GM23338 (cell line): ENCODE measurements around the gene ENOX2. TPM values are rescaled to one million over a fixed set of nuclear protein-coding genes. Genes with fewer than 3 reads are reported as not detected.

Experiments
- ATAC-seq: fragments of 200-7000 bp; cut with Tn5 transposase; 3 replicates; pipeline ENCODE4 v1.9.1; 2020
- DNase-seq: peaks from one replicate; pipeline ENCODE4 v3.0.0-alpha.2; 2015; ENCODE audit warnings: low spot score
- H2AFZ ChIP-seq: fragments of 200-600 bp; sonication (generic); 2 replicates; pipeline ENCODE4 v1.8.0; 2016; ENCODE audit warnings: antibody characterized with exemption, mild to moderate bottlenecking, moderate library complexity
- H3F3A ChIP-seq: fragments of 200-600 bp; sonication (generic); replicated peaks from 2 replicates; pipeline ENCODE4 v1.8.0; 2017; ENCODE audit warnings: antibody characterized with exemption, mixed run types, low read depth
- H3K27ac ChIP-seq: fragments of 200-600 bp; sonication (generic); 2 replicates; pipeline ENCODE4 v1.6.1; 2016; ENCODE audit warnings: low read depth
- H3K27me3 ChIP-seq: fragments of 200-600 bp; sonication (generic); 2 replicates; pipeline ENCODE4 v1.8.0; 2016; ENCODE audit warnings: mild to moderate bottlenecking, mixed run types, moderate library complexity; ENCODE audit not compliant: insufficient read depth
- H3K36me3 ChIP-seq: fragments of 200-600 bp; sonication (generic); 2 replicates; pipeline ENCODE4 v1.8.0; 2016; ENCODE audit warnings: mild to moderate bottlenecking; ENCODE audit not compliant: insufficient read depth
- H3K4me1 ChIP-seq: fragments of 200-600 bp; sonication (generic); 2 replicates; pipeline ENCODE4 v1.8.0; 2016; ENCODE audit warnings: mild to moderate bottlenecking, moderate library complexity; ENCODE audit not compliant: insufficient read depth
- H3K4me2 ChIP-seq: fragments of 200-600 bp; sonication (generic); 2 replicates; pipeline ENCODE4 v1.7.1; 2017; ENCODE audit warnings: mixed run types
- H3K4me3 ChIP-seq: fragments of 200-600 bp; sonication (generic); 2 replicates; pipeline ENCODE4 v1.6.1; 2016; ENCODE audit warnings: mixed run types
- H3K79me2 ChIP-seq: fragments of 200-600 bp; sonication (generic); replicated peaks from 2 replicates; pipeline ENCODE4 v1.8.0; 2017; ENCODE audit warnings: mild to moderate bottlenecking; ENCODE audit not compliant: insufficient read depth
- H3K9me2 ChIP-seq: fragments of 200-600 bp; sonication (generic); 2 replicates; pipeline ENCODE4 v1.8.0; 2017; ENCODE audit not compliant: insufficient read depth
- H4K20me1 ChIP-seq: fragments of 200-600 bp; sonication (generic); replicated peaks from 2 replicates; pipeline ENCODE4 v1.8.0; 2017; ENCODE audit warnings: mild to moderate bottlenecking; ENCODE audit not compliant: insufficient read depth
- H3K27ac Mint-ChIP-seq: 2 replicates; pipeline ENCODE4 v1.8.0; 2020; ENCODE audit warnings: inconsistent platforms, mild to moderate bottlenecking, moderate library complexity, mixed read lengths
- H3K27me3 Mint-ChIP-seq: 3 replicates; pipeline ENCODE4 v1.8.0; 2022; ENCODE audit warnings: low read depth, mild to moderate bottlenecking, moderate library complexity, mixed read lengths, inconsistent platforms; ENCODE audit not compliant: insufficient read depth, poor library complexity
- H3K36me3 Mint-ChIP-seq: 3 replicates; pipeline ENCODE4 v1.8.0; 2021; ENCODE audit warnings: low read depth, mild to moderate bottlenecking, inconsistent platforms, moderate library complexity, mixed read lengths
- H3K4me1 Mint-ChIP-seq: 3 replicates; pipeline ENCODE4 v1.8.0; 2020; ENCODE audit warnings: mild to moderate bottlenecking, inconsistent platforms, mixed read lengths
- H3K4me3 Mint-ChIP-seq: 3 replicates; pipeline ENCODE4 v1.8.0; 2021; ENCODE audit warnings: moderate library complexity, mild to moderate bottlenecking, inconsistent platforms, mixed read lengths
- H3K9me3 Mint-ChIP-seq: 3 replicates; pipeline ENCODE4 v1.8.0; 2020; ENCODE audit warnings: moderate library complexity, mild to moderate bottlenecking, inconsistent platforms, mixed read lengths
- CTCF ChIP-seq, 2 experiments: fragments of 200-600 bp in 1 of 2; sonication (generic) in 1 of 2; conservative IDR thresholded peaks; 2 replicates each; pipeline versions ENCODE4 v1.5.1 to v1.6.1; 2016 to 2017; ENCODE audit warnings: antibody characterized with exemption in 2 of 2, low read depth in 2 of 2, mild to moderate bottlenecking in 2 of 2, moderate library complexity in 1 of 2
- ETS1 ChIP-seq: IDR thresholded peaks from 2 replicates; pipeline ENCODE4 v1.6.1; 2016; ENCODE audit warnings: antibody characterized with exemption
- EZH2 ChIP-seq: fragments of 200-600 bp; sonication (generic); IDR thresholded peaks from one replicate; pipeline ENCODE4 v1.8.0; 2017; ENCODE audit warnings: antibody characterized with exemption, mild to moderate bottlenecking, low read depth; ENCODE audit not compliant: unreplicated experiment
- EZH2phosphoT487 ChIP-seq: fragments of 200-600 bp; sonication (generic); IDR thresholded peaks from one replicate; pipeline ENCODE4 v1.8.1; 2018; ENCODE audit warnings: antibody characterized with exemption; ENCODE audit not compliant: unreplicated experiment
- JUNB ChIP-seq: IDR thresholded peaks from one replicate; pipeline ENCODE4 v1.6.1; 2016; ENCODE audit warnings: antibody characterized with exemption; ENCODE audit not compliant: unreplicated experiment
- NANOG ChIP-seq: IDR thresholded peaks from 2 replicates; pipeline ENCODE4 v1.6.1; 2016; ENCODE audit warnings: antibody characterized with exemption, borderline replicate concordance
- POLR2AphosphoS5 ChIP-seq: IDR thresholded peaks from 2 replicates; pipeline ENCODE4 v1.6.1; 2016; ENCODE audit warnings: antibody characterized with exemption, low read depth
- REST ChIP-seq: IDR thresholded peaks from one replicate; pipeline ENCODE4 v1.6.1; 2018; ENCODE audit warnings: antibody characterized with exemption; ENCODE audit not compliant: unreplicated experiment
- STAT1 ChIP-seq: IDR thresholded peaks from one replicate; pipeline ENCODE4 v1.6.1; 2016; ENCODE audit warnings: antibody characterized with exemption; ENCODE audit not compliant: unreplicated experiment
- ZNF114 ChIP-seq: fragments of 250-450 bp; sonication (Bioruptor Pico); IDR thresholded peaks from 2 replicates; pipeline ENCODE4 v1.5.0; 2020; ENCODE audit warnings: mild to moderate bottlenecking, moderate library complexity
- ZNF331 ChIP-seq: fragments of 250-450 bp; sonication (Bioruptor Pico); IDR thresholded peaks from 2 replicates; pipeline ENCODE4 v1.5.0; 2020; ENCODE audit warnings: low read depth, mild to moderate bottlenecking, moderate library complexity
- polyA plus RNA-seq: library from polyadenylated mRNA; unstranded; fragments of >200 nt; fragmentation: Nextera tagmentation; extraction: Ambion mirVana; gene quantifications from 2 replicates; pipeline ENCODE4 v1.2.1, GENCODE V29; 2016
- total RNA-seq: library from RNA; depleted of rRNA; stranded (reverse); fragments of >200 nt; shearing (Covaris generic); gene quantifications from 2 replicates; pipeline ENCODE4 v1.2.3, GENCODE V29; 2014
- TF ChIP-seq, protein P1 (sequence below): fragments of 250-450 bp; sonication (Bioruptor Pico); IDR thresholded peaks from 2 replicates; pipeline ENCODE4 v1.5.0; 2020; ENCODE audit warnings: mild to moderate bottlenecking, moderate library complexity

The ENOX2 gene
- total and polyA plus RNA-seq, 2 experiments from 2014 or later = 9.6 to 11.2 TPM

- no peaks in the 10 kb centered on the region for H4K20me1 ChIP-seq
- H3K4me1 Mint-ChIP-seq = no peaks in the 10 kb centered on the region
- H3K36me3 ChIP-seq = no peaks in the 10 kb centered on the region
- no peak for DNase-seq
- H2AFZ ChIP-seq = no peak overlapping the region
- no peaks in the 10 kb centered on the region for H3K27me3 ChIP-seq
- no peaks in the 10 kb centered on the region for H3K4me1 ChIP-seq
- no peak overlapping the region for H3K27ac ChIP-seq
- no peaks in the 10 kb centered on the region for H3K9me2 ChIP-seq
- no peaks in the 10 kb centered on the region for H3K79me2 ChIP-seq
- no peak overlapping the region for H3K27ac Mint-ChIP-seq
- no peaks in the 10 kb centered on the region for H3K27me3 Mint-ChIP-seq
- ATAC-seq = no peak
- no peak for TF ChIP-seq CTCF (conservative IDR thresholded peaks at IDR 0.05; ENCODE audit: low read depth in 2 of 2)
- no peak for TF ChIP-seq NANOG
- no peak for TF ChIP-seq ZNF114
- TF ChIP-seq, protein P1, sequence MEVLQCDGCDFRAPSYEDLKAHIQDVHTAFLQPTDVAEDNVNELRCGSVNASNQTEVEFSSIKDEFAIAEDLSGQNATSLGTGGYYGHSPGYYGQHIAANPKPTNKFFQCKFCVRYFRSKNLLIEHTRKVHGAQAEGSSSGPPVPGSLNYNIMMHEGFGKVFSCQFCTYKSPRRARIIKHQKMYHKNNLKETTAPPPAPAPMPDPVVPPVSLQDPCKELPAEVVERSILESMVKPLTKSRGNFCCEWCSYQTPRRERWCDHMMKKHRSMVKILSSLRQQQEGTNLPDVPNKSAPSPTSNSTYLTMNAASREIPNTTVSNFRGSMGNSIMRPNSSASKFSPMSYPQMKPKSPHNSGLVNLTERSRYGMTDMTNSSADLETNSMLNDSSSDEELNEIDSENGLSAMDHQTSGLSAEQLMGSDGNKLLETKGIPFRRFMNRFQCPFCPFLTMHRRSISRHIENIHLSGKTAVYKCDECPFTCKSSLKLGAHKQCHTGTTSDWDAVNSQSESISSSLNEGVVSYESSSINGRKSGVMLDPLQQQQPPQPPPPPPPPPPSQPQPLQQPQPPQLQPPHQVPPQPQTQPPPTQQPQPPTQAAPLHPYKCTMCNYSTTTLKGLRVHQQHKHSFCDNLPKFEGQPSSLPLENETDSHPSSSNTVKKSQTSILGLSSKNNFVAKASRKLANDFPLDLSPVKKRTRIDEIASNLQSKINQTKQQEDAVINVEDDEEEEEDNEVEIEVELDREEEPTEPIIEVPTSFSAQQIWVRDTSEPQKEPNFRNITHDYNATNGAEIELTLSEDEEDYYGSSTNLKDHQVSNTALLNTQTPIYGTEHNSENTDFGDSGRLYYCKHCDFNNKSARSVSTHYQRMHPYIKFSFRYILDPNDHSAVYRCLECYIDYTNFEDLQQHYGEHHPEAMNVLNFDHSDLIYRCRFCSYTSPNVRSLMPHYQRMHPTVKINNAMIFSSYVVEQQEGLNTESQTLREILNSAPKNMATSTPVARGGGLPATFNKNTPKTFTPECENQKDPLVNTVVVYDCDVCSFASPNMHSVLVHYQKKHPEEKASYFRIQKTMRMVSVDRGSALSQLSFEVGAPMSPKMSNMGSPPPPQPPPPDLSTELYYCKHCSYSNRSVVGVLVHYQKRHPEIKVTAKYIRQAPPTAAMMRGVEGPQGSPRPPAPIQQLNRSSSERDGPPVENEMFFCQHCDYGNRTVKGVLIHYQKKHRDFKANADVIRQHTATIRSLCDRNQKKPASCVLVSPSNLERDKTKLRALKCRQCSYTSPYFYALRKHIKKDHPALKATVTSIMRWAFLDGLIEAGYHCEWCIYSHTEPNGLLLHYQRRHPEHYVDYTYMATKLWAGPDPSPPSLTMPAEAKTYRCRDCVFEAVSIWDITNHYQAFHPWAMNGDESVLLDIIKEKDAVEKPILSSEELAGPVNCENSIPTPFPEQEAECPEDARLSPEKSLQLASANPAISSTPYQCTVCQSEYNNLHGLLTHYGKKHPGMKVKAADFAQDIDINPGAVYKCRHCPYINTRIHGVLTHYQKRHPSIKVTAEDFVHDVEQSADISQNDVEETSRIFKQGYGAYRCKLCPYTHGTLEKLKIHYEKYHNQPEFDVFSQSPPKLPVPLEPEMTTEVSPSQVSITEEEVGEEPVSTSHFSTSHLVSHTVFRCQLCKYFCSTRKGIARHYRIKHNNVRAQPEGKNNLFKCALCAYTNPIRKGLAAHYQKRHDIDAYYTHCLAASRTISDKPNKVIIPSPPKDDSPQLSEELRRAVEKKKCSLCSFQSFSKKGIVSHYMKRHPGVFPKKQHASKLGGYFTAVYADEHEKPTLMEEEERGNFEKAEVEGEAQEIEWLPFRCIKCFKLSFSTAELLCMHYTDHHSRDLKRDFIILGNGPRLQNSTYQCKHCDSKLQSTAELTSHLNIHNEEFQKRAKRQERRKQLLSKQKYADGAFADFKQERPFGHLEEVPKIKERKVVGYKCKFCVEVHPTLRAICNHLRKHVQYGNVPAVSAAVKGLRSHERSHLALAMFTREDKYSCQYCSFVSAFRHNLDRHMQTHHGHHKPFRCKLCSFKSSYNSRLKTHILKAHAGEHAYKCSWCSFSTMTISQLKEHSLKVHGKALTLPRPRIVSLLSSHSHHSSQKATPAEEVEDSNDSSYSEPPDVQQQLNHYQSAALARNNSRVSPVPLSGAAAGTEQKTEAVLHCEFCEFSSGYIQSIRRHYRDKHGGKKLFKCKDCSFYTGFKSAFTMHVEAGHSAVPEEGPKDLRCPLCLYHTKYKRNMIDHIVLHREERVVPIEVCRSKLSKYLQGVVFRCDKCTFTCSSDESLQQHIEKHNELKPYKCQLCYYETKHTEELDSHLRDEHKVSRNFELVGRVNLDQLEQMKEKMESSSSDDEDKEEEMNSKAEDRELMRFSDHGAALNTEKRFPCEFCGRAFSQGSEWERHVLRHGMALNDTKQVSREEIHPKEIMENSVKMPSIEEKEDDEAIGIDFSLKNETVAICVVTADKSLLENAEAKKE = no peak
- no peak for TF ChIP-seq EZH2
- no peak for TF ChIP-seq STAT1
- no peak for TF ChIP-seq ETS1
- no peak for TF ChIP-seq ZNF331 (CRISPR knock-in tag)
- no peak for TF ChIP-seq POLR2AphosphoS5
- TF ChIP-seq JUNB = no peak
- TF ChIP-seq EZH2phosphoT487 = no peak
- TF ChIP-seq REST = no peak
- no peak overlapping the region for H3K4me3 ChIP-seq
- no peak overlapping the region for H3K4me2 ChIP-seq
- H3K9me3 Mint-ChIP-seq = no peaks in the 10 kb centered on the region
- no peak overlapping the region for H3K4me3 Mint-ChIP-seq
- no peaks in the 10 kb centered on the region for H3K36me3 Mint-ChIP-seq
- no peaks in the 10 kb centered on the region for H3F3A ChIP-seq
Observed at GRCh38 chrX:130665263-130665662, 237.7 kb downstream of the ENOX2 start.
